Spinal cord (tissue), 10 donors: ENCODE data around the gene TGDS. TPM values are rescaled to one million over a fixed set of nuclear protein-coding genes. Genes with fewer than 3 reads are reported as not detected.

Experiments used
- DNase-seq, 6 donors: peaks; one replicate each; pipeline versions ENCODE4 v3.0.0 to v3.0.0-alpha.2; 2013 to 2015; ENCODE audit warnings: low spot score in 6 of 6, low read depth in 4 of 6
- H3K27ac ChIP-seq: one replicate; pipeline ENCODE4 v1.5.1; 2013; ENCODE audit warnings: low read depth, low read length, control low read depth
- H3K27me3 ChIP-seq: one replicate; pipeline ENCODE4 v1.6.1; 2013; ENCODE audit warnings: low read length; ENCODE audit not compliant: control insufficient read depth, insufficient read depth
- H3K36me3 ChIP-seq: one replicate; pipeline ENCODE4 v1.6.1; 2013; ENCODE audit warnings: low read length; ENCODE audit not compliant: control insufficient read depth, insufficient read depth
- H3K4me1 ChIP-seq: one replicate; pipeline ENCODE4 v1.6.1; 2013; ENCODE audit warnings: low read length; ENCODE audit not compliant: control insufficient read depth, insufficient read depth
- H3K4me3 ChIP-seq: one replicate; pipeline ENCODE4 v1.5.1; 2013; ENCODE audit warnings: low read depth, low read length, control low read depth
- H3K9me3 ChIP-seq: one replicate; pipeline ENCODE4 v1.6.1; 2013; ENCODE audit warnings: low read length; ENCODE audit not compliant: control insufficient read depth, insufficient read depth
- WGBS: methylation state at CpG from one replicate; pipeline ENCODE4 v1.1.5; 2013; ENCODE audit warnings: missing lambda C conversion rate; ENCODE audit not compliant: insufficient coverage; 5-methylcytosine and 5-hydroxymethylcytosine counted together
- polyA plus RNA-seq, 2 donors: library from polyadenylated mRNA; unstranded; fragments of 120-200 nt; gene quantifications; one replicate each; pipeline ENCODE4 v1.2.1, GENCODE V29; 2013; ENCODE audit not compliant: insufficient read length in 2 of 2
- total RNA-seq, 2 donors: library from RNA; depleted of rRNA in 1 of 2; stranded (reverse); fragments of 120-200 nt in 1 of 2; fragments of >200 nt in 1 of 2; gene quantifications; one replicate each; pipeline versions ENCODE4 v1.2.3 to v1.2.4, GENCODE V29; 2013 to 2014
- donor health status: healthy.

The TGDS gene
- total and polyA plus RNA-seq, 4 donors = 7.5 to 17.1 (median 11.1) TPM

GRCh38 chr13:94607056-94607455, 11.1 kb upstream of the TGDS start:
- Histone ChIP-seq H3K36me3 (peaks cover 7% of the 10 kb centered on the region), H3K27me3 (no peaks in the 10 kb centered on the region), H3K4me1 (peaks cover 5% of the 10 kb centered on the region), H3K4me3 (no peak overlapping the region), H3K9me3 (no peaks in the 10 kb centered on the region), H3K27ac (no peak overlapping the region)
- 88% methylated on average over 2 of the region's 4 CpGs for WGBS
- no peak for DNase-seq

DNA sequence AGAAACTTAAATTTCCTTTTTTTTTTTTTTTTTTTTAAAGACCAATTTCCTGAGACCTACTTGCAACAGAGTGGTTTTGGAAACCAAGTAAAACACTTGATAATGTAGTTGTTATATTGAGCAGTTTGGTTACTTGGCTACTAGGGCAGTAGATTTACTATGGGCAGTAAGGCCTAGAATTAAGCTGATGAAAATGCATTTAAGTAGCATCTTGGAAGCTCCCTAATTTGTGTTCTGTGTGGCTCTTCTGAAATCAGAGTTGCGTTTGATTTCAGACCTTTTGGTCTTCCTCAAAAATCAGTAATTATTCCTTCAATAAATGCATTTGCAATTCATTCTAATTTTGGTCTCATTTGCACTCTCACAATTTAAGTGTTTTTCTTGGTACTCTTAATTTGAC, 6.5 kb upstream of the TGDS start:
- no CpG with 5 or more reads among the region's 1 CpG for WGBS
- peak overlapping the region; percentile 79 for H3K27ac ChIP-seq
- DNase-seq = no peak

GRCh38 chr13:94601446-94602431, 5.8 kb upstream of the TGDS start, which contains the start of gene GPR180:
Gene GPR180, plus strand, starts transcription at chr13:94601857. Its CDS starts 71 bp downstream, at chr13:94601928.
- H3K9me3 ChIP-seq = no peaks in the 10 kb centered on the region
- peak within 1 kb of the TSS; percentile 85 for H3K4me3 ChIP-seq
- under 1% methylated on average over 68 of the region's 71 CpGs for WGBS
- H3K27ac ChIP-seq = peak within 1 kb of the TSS; percentile 86
- peaks cover 4% of the 10 kb centered on the region for H3K36me3 ChIP-seq
- no peaks in the 10 kb centered on the region for H3K27me3 ChIP-seq
- peak; percentile 91 to 100 (median 98) for DNase-seq
- peaks cover 5% of the 10 kb centered on the region for H3K4me1 ChIP-seq

More for the DNA sequence above, 6.5 kb upstream of the TGDS start:
- peaks cover 5% of the 10 kb centered on the region for H3K4me1 ChIP-seq
- no peaks in the 10 kb centered on the region for H3K27me3 ChIP-seq
- peaks cover 4% of the 10 kb centered on the region for H3K36me3 ChIP-seq
- peak overlapping the region; percentile 85 for H3K4me3 ChIP-seq
- H3K9me3 ChIP-seq = no peaks in the 10 kb centered on the region

- Histone ChIP-seq H3K4me3 (no peak overlapping the region), H3K9me3 (no peaks in the 10 kb centered on the region), H3K27me3 (no peaks in the 10 kb centered on the region), H3K4me1 (peaks cover 15% of the 10 kb centered on the region), H3K27ac (no peak overlapping the region), H3K36me3 (no peaks in the 10 kb centered on the region)
- WGBS = 88% methylated on average over 2 of the region's 3 CpGs
- DNase-seq = no peak
Measured at GRCh38 chr13:94599877-94600276, 3.9 kb upstream of the TGDS start.

DNA sequence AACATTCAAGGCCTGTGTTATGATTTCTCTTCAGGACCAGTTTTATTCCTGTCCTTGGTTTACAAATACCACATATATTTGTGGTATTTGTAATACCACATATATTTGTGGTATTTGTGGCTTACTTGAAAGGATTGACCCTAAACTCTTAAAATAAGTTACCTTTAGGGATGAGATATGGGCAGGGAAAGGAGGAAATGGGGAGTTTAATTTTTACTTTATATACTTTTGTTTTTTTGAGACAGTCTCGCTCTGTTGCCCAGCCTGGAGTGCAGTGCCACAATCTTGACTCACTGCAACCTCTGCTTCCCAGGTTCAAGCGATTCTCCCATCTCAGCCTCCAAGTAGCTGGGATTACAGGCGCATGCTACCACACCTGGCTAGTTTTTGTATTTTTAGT, 2.3 kb upstream of the TGDS start:
- Histone ChIP-seq H3K9me3 (no peaks in the 10 kb centered on the region), H3K4me1 (peaks cover 12% of the 10 kb centered on the region), H3K4me3 (no peak overlapping the region), H3K27me3 (no peaks in the 10 kb centered on the region), H3K36me3 (no peaks in the 10 kb centered on the region), H3K27ac (no peak overlapping the region)
- WGBS = no CpG with 5 or more reads among the region's 3 CpGs
- no peak for DNase-seq

GRCh38 chr13:94596575-94596971, 621 bp upstream of the TGDS start:
- Histone ChIP-seq H3K9me3 (no peaks in the 10 kb centered on the region), H3K4me3 (peak overlapping the region; percentile 97), H3K27ac (no peak overlapping the region), H3K27me3 (no peaks in the 10 kb centered on the region), H3K36me3 (no peaks in the 10 kb centered on the region), H3K4me1 (peaks cover 10% of the 10 kb centered on the region)
- DNase-seq = no peak
- WGBS = 93% methylated on average over 9 of the region's 20 CpGs

GRCh38 chr13:94595001-94595949, 677 bp downstream of the TGDS start:
- peak overlapping the region; percentile 97 for H3K4me3 ChIP-seq
- WGBS = 14% methylated on average over 11 of the region's 16 CpGs
- no peaks in the 10 kb centered on the region for H3K9me3 ChIP-seq
- H3K4me1 ChIP-seq = peaks cover 10% of the 10 kb centered on the region
- H3K36me3 ChIP-seq = no peaks in the 10 kb centered on the region
- H3K27me3 ChIP-seq = no peaks in the 10 kb centered on the region
- peak in 1 of 6 donors; percentile 33 for DNase-seq
- H3K27ac ChIP-seq = peak overlapping the region; percentile 76

DNA sequence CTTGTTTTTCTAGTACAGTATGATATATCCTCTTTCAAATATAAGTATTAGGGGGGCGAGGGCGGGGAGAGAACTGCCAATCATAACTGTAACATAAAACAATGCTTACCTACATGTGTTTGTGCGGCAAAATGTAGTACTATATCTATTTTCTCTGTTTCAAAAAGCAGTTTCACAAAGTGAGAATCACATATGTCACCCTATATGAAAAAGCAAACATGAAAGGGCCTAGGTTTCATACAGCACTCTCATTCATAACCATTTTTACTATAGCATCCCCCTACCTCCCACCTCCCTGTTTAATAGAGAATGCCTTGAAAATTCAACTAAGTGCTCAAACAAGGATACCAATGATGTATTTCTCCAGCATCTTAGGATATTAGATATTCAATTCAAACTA, 5.2 kb downstream of the TGDS start:
- H3K27me3 ChIP-seq = no peaks in the 10 kb centered on the region
- DNase-seq = no peak
- H3K4me3 ChIP-seq = no peak overlapping the region
- H3K4me1 ChIP-seq = peaks cover 3% of the 10 kb centered on the region
- H3K9me3 ChIP-seq = no peaks in the 10 kb centered on the region
- no peak overlapping the region for H3K27ac ChIP-seq
- no peaks in the 10 kb centered on the region for H3K36me3 ChIP-seq
- WGBS = no CpG with 5 or more reads among the region's 3 CpGs

- WGBS = 90% methylated on average over 2 of the region's 4 CpGs
- no peaks in the 10 kb centered on the region for H3K4me1 ChIP-seq
- no peaks in the 10 kb centered on the region for H3K36me3 ChIP-seq
- H3K4me3 ChIP-seq = no peak overlapping the region
- no peak overlapping the region for H3K27ac ChIP-seq
- no peak for DNase-seq
- peaks cover 2% of the 10 kb centered on the region for H3K9me3 ChIP-seq
- no peaks in the 10 kb centered on the region for H3K27me3 ChIP-seq
Measured at GRCh38 chr13:94588541-94588940, 7.4 kb downstream of the TGDS start.
